Sigmoid colon (tissue), 7 donors: ENCODE results near the gene ANKS6. TPM values are rescaled to one million over a fixed set of nuclear protein-coding genes. Genes with fewer than 3 reads are reported as not detected.

ENCODE experiments used
- DNase-seq: peaks from one replicate; pipeline ENCODE4 v3.0.0-alpha.2; 2019
- H3K27ac ChIP-seq, 4 donors: fragments of 200-600 bp; sonication (generic); one replicate each; pipeline ENCODE4 v1.5.1; 2016 to 2019; ENCODE audit warnings: mild to moderate bottlenecking in 1 of 4
- H3K27me3 ChIP-seq, 3 donors: fragments of 200-600 bp; sonication (generic); one replicate each; pipeline ENCODE4 v1.5.1; 2019; ENCODE audit warnings: mild to moderate bottlenecking in 1 of 3
- H3K36me3 ChIP-seq, 4 donors: fragments of 200-600 bp; sonication (generic); one replicate each; pipeline ENCODE4 v1.5.1; 2016 to 2019
- H3K4me1 ChIP-seq, 4 donors: fragments of 200-600 bp; sonication (generic); one replicate each; pipeline ENCODE4 v1.5.1; 2017 to 2019
- H3K4me3 ChIP-seq, 4 donors: fragments of 200-600 bp; sonication (generic); one replicate each; pipeline ENCODE4 v1.5.1; 2017 to 2019; ENCODE audit warnings: mild to moderate bottlenecking in 2 of 4, moderate library complexity in 1 of 4
- H3K9me3 ChIP-seq, 4 donors: fragments of 200-600 bp in 3 of 4; sonication (generic) in 3 of 4; one replicate each; pipeline versions ENCODE4 v1.5.1 to v1.6.1; 2013 to 2019
- CTCF ChIP-seq, 4 experiments: fragments of 450-650 bp in 3 of 4; fragments of 200-600 bp in 1 of 4; IDR thresholded peaks; one replicate each; pipeline ENCODE4 v1.5.1; 2016 to 2019; ENCODE audit warnings: antibody characterized with exemption in 4 of 4, mild to moderate bottlenecking in 3 of 4, moderate library complexity in 2 of 4
- EP300 ChIP-seq, 4 donors: sonication (generic); formaldehyde crosslinking; IDR thresholded peaks; one replicate each; pipeline ENCODE4 v1.6.1; 2017; ENCODE audit warnings: antibody characterized with exemption in 4 of 4
- POLR2A ChIP-seq, 2 donors: fragments of 450-650 bp; IDR thresholded peaks; one replicate each; pipeline ENCODE4 v1.6.1; 2016; ENCODE audit warnings: antibody characterized with exemption in 2 of 2, mild to moderate bottlenecking in 2 of 2, moderate library complexity in 2 of 2
- POLR2AphosphoS5 ChIP-seq, 4 donors: sonication (generic); formaldehyde crosslinking; IDR thresholded peaks; one replicate each; pipeline ENCODE4 v1.6.1; 2017; ENCODE audit warnings: antibody characterized with exemption in 4 of 4
- WGBS, 2 donors: extraction: QIAGEN DNeasy Blood & Tissue Kit; methylation state at CpG; one replicate each; pipeline ENCODE4 v1.1.7; 2013; 5-methylcytosine and 5-hydroxymethylcytosine counted together
- intact Hi-C: fragments of 100-400 bp; cut with DNase I; formaldehyde crosslinking; loops from one replicate; pipeline ENCODE4 v1.15.1; 2023
- polyA plus RNA-seq, 3 donors: library from polyadenylated mRNA; stranded (reverse); fragments of 200-250 nt; gene quantifications; one replicate each; pipeline ENCODE4 v1.2.3, GENCODE V29; 2013
- total RNA-seq, 4 donors: library from RNA; depleted of rRNA; stranded (reverse); fragments of >200 nt; gene quantifications; one replicate each; pipeline ENCODE4 v1.1.0, GENCODE V29; 2016
- donor health status: healthy with polysubstance abuse.
- donor health status: Bipolar disorder and iron deficiency.
- donor health status: healthy.

Gene ANKS6
- total and polyA plus RNA-seq, 7 donors: 5.4 to 22.8 (median 10.7) TPM

DNA sequence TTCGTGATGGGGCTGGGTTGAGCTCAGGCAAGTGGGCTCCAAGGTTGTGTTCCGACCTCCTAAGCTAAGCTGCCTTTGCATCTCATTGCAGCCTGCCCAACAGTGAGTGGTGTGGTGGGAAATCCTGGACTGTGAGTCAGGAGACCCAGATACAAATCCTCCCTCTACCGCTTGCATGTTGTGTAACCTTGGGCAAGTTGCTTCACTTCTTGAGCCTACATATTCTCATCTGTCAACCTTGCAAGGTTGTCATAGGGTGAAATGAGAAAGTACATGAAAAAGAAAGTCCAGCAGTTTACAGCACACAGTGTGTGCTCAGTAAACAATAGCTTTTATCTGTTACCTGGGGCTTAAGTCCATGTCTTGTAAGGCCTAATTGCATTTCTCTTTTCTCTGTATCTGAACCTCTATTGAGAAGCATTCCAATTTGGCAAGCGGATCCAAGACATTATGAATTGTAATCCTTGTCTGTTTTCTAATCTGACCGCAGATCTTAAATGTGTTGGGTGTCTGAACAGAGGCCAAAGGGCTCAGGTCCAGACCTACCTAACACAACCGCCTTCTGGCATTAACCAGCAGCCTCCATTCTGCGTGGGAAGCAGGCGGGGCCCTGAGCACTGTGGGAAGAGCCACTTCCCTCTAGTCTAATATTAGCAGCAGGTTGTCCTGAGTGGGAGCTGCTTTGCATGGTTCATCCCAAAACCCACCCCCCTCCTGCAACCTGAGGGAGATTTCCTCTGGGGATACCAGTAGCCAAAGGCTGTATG is 9.3 kb upstream of the ANKS6 start:
- H3K4me1 ChIP-seq: peaks cover 0 to 65% (median 50%) of the 10 kb centered on the region in 4 donors
- WGBS, 2 donors: 55 to 70% methylated on average over 8 of the region's 8 CpGs
- TF ChIP-seq EP300 (IDR thresholded peaks at IDR 0.05): no peak
- peak in 3 of 4 donors; percentile 7 to 52 (median 39) for TF ChIP-seq POLR2AphosphoS5 (IDR thresholded peaks at IDR 0.05)
- intact Hi-C loops: loop anchor here (5.0 to 10.0 kb wide), 4 partner anchors 42 to 1012 kb away; partner anchors contain the start of genes ALG2 and SEC61B
- H3K9me3 ChIP-seq: no peaks in the 10 kb centered on the region
- H3K27ac ChIP-seq: peak overlapping the region; percentile 83 to 90 (median 86)
- H3K27me3 ChIP-seq: no peaks in the 10 kb centered on the region
- peak overlapping the region in 2 of 4 donors; percentile 62 to 64 for H3K4me3 ChIP-seq
- DNase-seq: no peak
- H3K36me3 ChIP-seq: no peaks in the 10 kb centered on the region

DNA sequence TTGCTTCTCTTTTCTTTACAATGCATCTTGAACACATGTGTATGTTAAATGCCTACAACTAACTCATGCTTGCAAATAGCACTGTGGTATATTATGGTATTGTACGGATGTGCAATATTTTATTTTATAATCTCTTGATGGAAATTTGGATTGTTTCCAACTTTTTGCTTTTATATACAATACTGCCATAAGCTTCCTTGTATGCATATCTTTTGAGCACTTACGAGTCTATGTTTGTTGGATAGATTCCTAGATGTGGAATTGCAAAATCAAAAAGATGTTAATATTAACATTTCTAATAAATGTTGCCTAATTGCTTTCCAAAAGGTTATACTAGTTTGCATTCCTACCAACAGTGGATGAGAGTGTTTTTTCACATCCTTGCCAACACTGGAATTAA is 7.7 kb upstream of the ANKS6 start:
- Histone ChIP-seq H3K4me3 (no peak overlapping the region), H3K27ac (peak overlapping the region; percentile 83 to 90 (median 86)), H3K9me3 (no peaks in the 10 kb centered on the region), H3K27me3 (no peaks in the 10 kb centered on the region), H3K4me1 (peaks cover 0 to 49% (median 38%) of the 10 kb centered on the region in 4 donors), H3K36me3 (no peaks in the 10 kb centered on the region)
- WGBS, 2 donors: 6 to 31% methylated on average over 2 of the region's 2 CpGs
- TF ChIP-seq EP300 (IDR thresholded peaks at IDR 0.05) (no peak), POLR2A (IDR thresholded peaks at IDR 0.05) (no peak), POLR2AphosphoS5 (IDR thresholded peaks at IDR 0.05) (peak in 1 of 4 donors; percentile 14)
- intact Hi-C loops: loop anchor here (5.0 to 10.0 kb wide), 2 partner anchors 171 to 338 kb away; no protein-coding TSS in a partner anchor
- DNase-seq: no peak

GRCh38 chr9:98801969-98802371 is 5.6 kb upstream of the ANKS6 start:
- Histone ChIP-seq H3K4me1 (peaks cover 0 to 38% (median 24%) of the 10 kb centered on the region in 4 donors), H3K27ac (peak overlapping the region in 2 of 4 donors; percentile 17 to 34), H3K27me3 (no peaks in the 10 kb centered on the region), H3K36me3 (no peaks in the 10 kb centered on the region), H3K9me3 (no peaks in the 10 kb centered on the region), H3K4me3 (no peak overlapping the region)
- 87 to 90% methylated on average over 1 of the region's 1 CpG for WGBS, 2 donors
- intact Hi-C loops: loop anchor here (5.0 to 10.0 kb wide), 2 partner anchors 173 to 340 kb away; no protein-coding TSS in a partner anchor
- no peak for DNase-seq
- TF ChIP-seq CTCF (IDR thresholded peaks at IDR 0.05): no peak
- no peak for TF ChIP-seq EP300 (IDR thresholded peaks at IDR 0.05)
- no peak for TF ChIP-seq POLR2AphosphoS5 (IDR thresholded peaks at IDR 0.05)
- no peak for TF ChIP-seq POLR2A (IDR thresholded peaks at IDR 0.05)

DNA sequence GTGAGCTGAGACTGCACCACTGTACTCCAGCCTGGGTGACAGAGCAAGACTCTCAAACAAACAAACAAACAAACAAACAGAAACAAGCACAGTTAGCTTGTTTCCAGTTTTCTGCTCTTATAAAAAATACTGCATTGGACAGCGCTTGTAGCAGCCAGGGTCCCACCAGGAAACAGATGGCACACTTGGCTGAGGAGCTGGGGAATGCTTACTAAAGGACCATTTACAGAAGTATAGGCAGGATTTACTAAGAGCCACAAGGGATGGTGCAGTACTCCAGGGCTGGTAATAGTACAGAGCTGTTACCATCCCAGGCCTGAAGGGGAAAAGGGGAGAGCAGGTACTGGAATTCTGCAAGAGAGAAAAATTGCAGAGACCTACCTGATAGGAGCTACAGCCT is 5.2 kb upstream of the ANKS6 start:
- intact Hi-C loops: loop anchor here (5.0 to 10.0 kb wide), 2 partner anchors 173 to 341 kb away; no protein-coding TSS in a partner anchor
- Histone ChIP-seq H3K9me3 (no peaks in the 10 kb centered on the region), H3K27ac (peak overlapping the region in 2 of 4 donors; percentile 17 to 34), H3K4me1 (peaks cover 0 to 35% (median 23%) of the 10 kb centered on the region in 4 donors), H3K36me3 (no peaks in the 10 kb centered on the region), H3K27me3 (no peaks in the 10 kb centered on the region), H3K4me3 (no peak overlapping the region)
- 88 to 91% methylated on average over 1 of the region's 1 CpG for WGBS, 2 donors
- no peak for TF ChIP-seq POLR2AphosphoS5 (IDR thresholded peaks at IDR 0.05)
- no peak for TF ChIP-seq EP300 (IDR thresholded peaks at IDR 0.05)
- TF ChIP-seq POLR2A (IDR thresholded peaks at IDR 0.05): no peak
- TF ChIP-seq CTCF (IDR thresholded peaks at IDR 0.05): no peak
- no peak for DNase-seq

DNA sequence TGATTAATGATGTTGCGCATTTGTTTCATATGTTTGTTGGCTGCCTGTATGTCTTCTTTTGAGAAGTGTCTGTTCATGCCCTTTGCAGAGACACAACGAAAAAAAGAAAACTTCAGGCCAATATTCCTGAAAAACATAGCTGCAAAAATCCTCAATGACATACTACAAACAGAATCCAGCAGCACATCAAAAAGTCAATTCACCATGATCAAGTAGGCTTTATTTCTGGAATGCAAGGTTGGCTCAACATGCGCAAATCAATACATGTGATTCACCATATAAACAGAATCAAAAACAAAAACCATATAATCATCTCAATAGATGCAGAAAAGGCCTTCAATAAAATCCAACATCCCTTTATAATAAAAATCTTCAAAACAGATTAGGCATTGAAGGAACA is 1.9 kb upstream of the ANKS6 start:
- TF ChIP-seq CTCF (IDR thresholded peaks at IDR 0.05) (no peak), POLR2AphosphoS5 (IDR thresholded peaks at IDR 0.05) (no peak), POLR2A (IDR thresholded peaks at IDR 0.05) (no peak), EP300 (IDR thresholded peaks at IDR 0.05) (no peak)

More for the DNA sequence above, 1.9 kb upstream of the ANKS6 start:
- WGBS, 2 donors: 95 to 97% methylated on average over 3 of the region's 3 CpGs
- Histone ChIP-seq H3K4me3 (no peak overlapping the region), H3K27ac (no peak overlapping the region), H3K9me3 (no peaks in the 10 kb centered on the region), H3K4me1 (peaks cover 0 to 24% (median 18%) of the 10 kb centered on the region in 4 donors), H3K36me3 (no peaks in the 10 kb centered on the region), H3K27me3 (no peaks in the 10 kb centered on the region)
- no peak for DNase-seq
- intact Hi-C loops: loop anchor here (5.0 kb wide), 2 partner anchors 1024 to 1101 kb away; partner anchors contain the start of genes NR4A3 and XPA
